ENCODE data around the gene TLL2.

- TF ChIP-seq CTCF (IDR thresholded peaks at IDR 0.05; ENCODE audit: low read length): no peak
- no peak for TF ChIP-seq EZH2 (optimal IDR thresholded peaks at IDR 0.05; ENCODE audit: low read depth, low read length)
- TF ChIP-seq EZH2phosphoT487 (IDR thresholded peaks at IDR 0.05; ENCODE audit: low read length): no peak
Measured at GRCh38 chr10:96505150-96506136, 8.3 kb downstream of the TLL2 start.
